CD14-positive monocyte (primary cell): ENCODE data around the gene FAM193A. TPM values are rescaled to one million over a fixed set of nuclear protein-coding genes. Genes with fewer than 3 reads are reported as not detected.
"Not testable (repeated sequence)": the region's sequence is repeated elsewhere in the genome, so short reads cannot be mapped to it uniquely, and the experiment has no call there.

Experiments used
- DNase-seq, 3 donors: peaks; one replicate each; pipeline ENCODE4 v3.0.0-alpha.2; 2011 to 2022
- H2AFZ ChIP-seq: 2 replicates; pipeline ENCODE4 v1.6.0; 2012; ENCODE audit warnings: mild to moderate bottlenecking, low read depth, low read length, inconsistent platforms; ENCODE audit not compliant: insufficient read depth, poor library complexity, severe bottlenecking
- H3K27ac ChIP-seq, 2 donors: 1 replicate in 1 of 2; 2 replicates in 1 of 2; pipeline ENCODE4 v1.5.1; 2012 to 2013; ENCODE audit warnings: low read length in 2 of 2, control low read depth in 1 of 2, inconsistent platforms in 1 of 2, low read depth in 1 of 2, mild to moderate bottlenecking in 1 of 2
- H3K27me3 ChIP-seq, 2 donors: one replicate each; pipeline versions ENCODE4 v1.6.0 to v1.6.1; 2011 to 2013; ENCODE audit warnings: low read length in 2 of 2; ENCODE audit not compliant: control insufficient read depth in 2 of 2, insufficient read depth in 2 of 2
- H3K36me3 ChIP-seq, 2 donors: replicated peaks in 1 of 2; 1 replicate in 1 of 2; 2 replicates in 1 of 2; pipeline versions ENCODE4 v1.5.1 to v1.6.1; 2012 to 2013; ENCODE audit warnings: low read length in 2 of 2, control low read depth in 1 of 2, inconsistent platforms in 1 of 2, mild to moderate bottlenecking in 1 of 2; ENCODE audit not compliant: insufficient read depth in 2 of 2, control insufficient read depth in 1 of 2
- H3K4me1 ChIP-seq, 2 donors: 1 replicate in 1 of 2; 2 replicates in 1 of 2; pipeline versions ENCODE4 v1.5.1 to v1.6.1; 2012 to 2013; ENCODE audit warnings: low read length in 2 of 2, control low read depth in 1 of 2, inconsistent platforms in 1 of 2, mild to moderate bottlenecking in 1 of 2, moderate library complexity in 1 of 2; ENCODE audit not compliant: insufficient read depth in 2 of 2, control insufficient read depth in 1 of 2
- H3K4me2 ChIP-seq: replicated peaks from 2 replicates; pipeline ENCODE3; 2012; ENCODE audit warnings: low read length, moderate library complexity, mild to moderate bottlenecking; ENCODE audit not compliant: poor library complexity, severe bottlenecking; ENCODE audit errors: extremely low read depth
- H3K4me3 ChIP-seq, 3 experiments: fragments of 200-600 bp in 1 of 3; sonication (generic) in 1 of 3; replicated peaks in 1 of 3; 1 replicate in 2 of 3; 2 replicates in 1 of 3; pipeline ENCODE4 v1.5.1; 2011 to 2013; ENCODE audit warnings: low read length in 3 of 3, mild to moderate bottlenecking in 3 of 3, control low read depth in 2 of 3, low read depth in 2 of 3, inconsistent platforms in 1 of 3, moderate library complexity in 1 of 3
- H3K79me2 ChIP-seq: 2 replicates; pipeline ENCODE4 v1.6.0; 2012; ENCODE audit warnings: mild to moderate bottlenecking, control low read depth, inconsistent platforms, low read length, moderate library complexity; ENCODE audit not compliant: insufficient read depth
- H3K9ac ChIP-seq: 2 replicates; pipeline ENCODE4 v1.6.0; 2017; ENCODE audit warnings: low read length, mild to moderate bottlenecking; ENCODE audit not compliant: insufficient read depth, poor library complexity, severe bottlenecking
- H3K9me3 ChIP-seq, 2 donors: replicated peaks in 1 of 2; 1 replicate in 1 of 2; 2 replicates in 1 of 2; pipeline versions ENCODE4 v1.5.1 to v1.6.1; 2012 to 2013; ENCODE audit warnings: low read length in 2 of 2, control low read depth in 1 of 2; ENCODE audit not compliant: control insufficient read depth in 1 of 2, insufficient read depth in 1 of 2
- H4K20me1 ChIP-seq: 2 replicates; pipeline ENCODE4 v1.6.0; 2012; ENCODE audit warnings: mild to moderate bottlenecking, low read length, control low read depth, moderate library complexity; ENCODE audit not compliant: insufficient read depth
- H3K27ac Mint-ChIP-seq, 7 donors: one replicate each; pipeline ENCODE4 v1.8.0; 2020; ENCODE audit warnings: mild to moderate bottlenecking in 7 of 7, mixed read lengths in 7 of 7, moderate library complexity in 6 of 7, inconsistent platforms in 2 of 7
- H3K27me3 Mint-ChIP-seq, 3 donors: one replicate each; pipeline ENCODE4 v1.8.0; 2021 to 2022; ENCODE audit warnings: low read depth in 3 of 3, mild to moderate bottlenecking in 3 of 3, mixed read lengths in 3 of 3, moderate library complexity in 3 of 3, inconsistent platforms in 1 of 3
- H3K36me3 Mint-ChIP-seq, 2 donors: one replicate each; pipeline ENCODE4 v1.8.0; 2020; ENCODE audit warnings: mixed read lengths in 2 of 2, inconsistent platforms in 1 of 2, mild to moderate bottlenecking in 1 of 2
- H3K4me1 Mint-ChIP-seq: one replicate; pipeline ENCODE4 v1.8.0; 2020; ENCODE audit warnings: mild to moderate bottlenecking, mixed read lengths
- H3K4me3 Mint-ChIP-seq, 2 donors: one replicate each; pipeline ENCODE4 v1.8.0; 2020; ENCODE audit warnings: mild to moderate bottlenecking in 2 of 2, mixed read lengths in 2 of 2, moderate library complexity in 1 of 2
- H3K9me3 Mint-ChIP-seq, 7 donors: one replicate each; pipeline ENCODE4 v1.8.0; 2020 to 2022; ENCODE audit warnings: mixed read lengths in 7 of 7, mild to moderate bottlenecking in 6 of 7, moderate library complexity in 6 of 7, inconsistent platforms in 2 of 7
- WGBS: methylation state at CpG from one replicate; pipeline ENCODE4 v1.1.5; 2013; ENCODE audit warnings: missing lambda C conversion rate; ENCODE audit not compliant: insufficient coverage; 5-methylcytosine and 5-hydroxymethylcytosine counted together
- intact Hi-C, 2 donors: fragments of 100-400 bp; cut with micrococcal nuclease; formaldehyde crosslinking; loops; one replicate each; pipeline versions ENCODE4 v1.15.0 to v1.15.1; 2023
- polyA plus RNA-seq, 3 donors: library from polyadenylated mRNA; depleted of rRNA in 1 of 3; unstranded in 2 of 3; stranded (reverse) in 1 of 3; fragments of 300-500 nt in 2 of 3; fragments of >200 nt in 1 of 3; fragmentation: Illumina TruSeq in 2 of 3; gene quantifications; 1 replicate in 2 of 3; 2 replicates in 1 of 3; pipeline ENCODE4 v1.2.3, GENCODE V29; 2012 to 2021
- TF ChIP-seq, protein P1 (sequence below): fragments of 200-600 bp; IDR thresholded peaks from one replicate; pipeline ENCODE4 v1.8.0; 2022; ENCODE audit warnings: antibody characterized with exemption, mild to moderate bottlenecking

FAM193A gene
- polyA plus RNA-seq, 3 donors: 0.66 to 11.8 (median 0.82) TPM

- Histone ChIP-seq H3K4me1 (no peaks in the 10 kb centered on the region), H3K36me3 (peaks cover 62 to 97% of the 10 kb centered on the region in 2 donors), H3K27ac (peak overlapping the region in 1 of 2 donors; percentile 11), H2AFZ (no peak overlapping the region), H3K4me3 (no peak overlapping the region), H3K79me2 (no peaks in the 10 kb centered on the region), H3K27me3 (no peaks in the 10 kb centered on the region), H4K20me1 (peaks cover 38% of the 10 kb centered on the region), H3K9me3 (no peaks in the 10 kb centered on the region), H3K9ac (no peak overlapping the region), H3K4me2 (no peak overlapping the region)
- intact Hi-C loops: no loop called here
- TF ChIP-seq, protein P1, sequence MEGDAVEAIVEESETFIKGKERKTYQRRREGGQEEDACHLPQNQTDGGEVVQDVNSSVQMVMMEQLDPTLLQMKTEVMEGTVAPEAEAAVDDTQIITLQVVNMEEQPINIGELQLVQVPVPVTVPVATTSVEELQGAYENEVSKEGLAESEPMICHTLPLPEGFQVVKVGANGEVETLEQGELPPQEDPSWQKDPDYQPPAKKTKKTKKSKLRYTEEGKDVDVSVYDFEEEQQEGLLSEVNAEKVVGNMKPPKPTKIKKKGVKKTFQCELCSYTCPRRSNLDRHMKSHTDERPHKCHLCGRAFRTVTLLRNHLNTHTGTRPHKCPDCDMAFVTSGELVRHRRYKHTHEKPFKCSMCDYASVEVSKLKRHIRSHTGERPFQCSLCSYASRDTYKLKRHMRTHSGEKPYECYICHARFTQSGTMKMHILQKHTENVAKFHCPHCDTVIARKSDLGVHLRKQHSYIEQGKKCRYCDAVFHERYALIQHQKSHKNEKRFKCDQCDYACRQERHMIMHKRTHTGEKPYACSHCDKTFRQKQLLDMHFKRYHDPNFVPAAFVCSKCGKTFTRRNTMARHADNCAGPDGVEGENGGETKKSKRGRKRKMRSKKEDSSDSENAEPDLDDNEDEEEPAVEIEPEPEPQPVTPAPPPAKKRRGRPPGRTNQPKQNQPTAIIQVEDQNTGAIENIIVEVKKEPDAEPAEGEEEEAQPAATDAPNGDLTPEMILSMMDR: no peak
- H3K4me1 Mint-ChIP-seq: peaks cover 4% of the 10 kb centered on the region
- DNase-seq: no peak
- H3K27ac Mint-ChIP-seq: peak overlapping the region in 4 of 7 donors; percentile 17 to 78 (median 36)
- WGBS: 97% methylated on average over 5 of the region's 5 CpGs
- H3K9me3 Mint-ChIP-seq: no peaks in the 10 kb centered on the region
- peaks cover 0 to 1% (median 0%) of the 10 kb centered on the region in 3 donors for H3K27me3 Mint-ChIP-seq
- peak overlapping the region in 1 of 2 donors; percentile 0 for H3K4me3 Mint-ChIP-seq
- H3K36me3 Mint-ChIP-seq: peaks cover 72 to 93% of the 10 kb centered on the region in 2 donors
Observed at GRCh38 chr4:2634014-2634413, 97.6 kb downstream of the FAM193A start.

DNA sequence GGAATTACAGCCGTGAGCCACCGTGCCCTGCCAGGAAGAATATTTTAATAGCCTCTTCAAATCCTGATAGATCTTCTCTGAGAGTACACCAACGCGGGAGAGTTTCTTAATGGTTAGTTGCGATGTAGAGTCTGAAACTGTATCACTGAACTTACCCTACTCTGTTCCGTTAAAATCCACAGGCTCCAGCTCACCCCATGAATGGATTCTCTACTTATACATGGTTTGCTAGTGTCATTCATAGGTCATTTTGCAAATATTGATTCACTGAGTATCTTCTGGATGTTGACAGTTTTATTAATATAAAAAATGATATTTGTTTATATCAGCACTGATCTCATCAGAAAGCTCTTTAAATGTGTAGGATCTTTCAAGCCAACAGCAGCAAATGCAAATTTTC, 99.9 kb downstream of the FAM193A start:
- Mint-ChIP-seq H3K4me3 (no peak overlapping the region), H3K27ac (peak overlapping the region in 1 of 7 donors; percentile 54), H3K4me1 (peaks cover 4% of the 10 kb centered on the region), H3K36me3 (peaks cover 70 to 93% of the 10 kb centered on the region in 2 donors), H3K9me3 (peaks cover 0 to 2% (median 0%) of the 10 kb centered on the region in 7 donors), H3K27me3 (peaks cover 0 to 1% (median 0%) of the 10 kb centered on the region in 3 donors)
- Histone ChIP-seq H4K20me1 (peaks cover 20% of the 10 kb centered on the region), H3K4me2 (no peak overlapping the region), H3K27me3 (no peaks in the 10 kb centered on the region), H3K79me2 (no peaks in the 10 kb centered on the region), H3K36me3 (peaks cover 64 to 94% of the 10 kb centered on the region in 2 donors), H3K9ac (no peak overlapping the region), H3K4me3 (no peak overlapping the region), H3K27ac (no peak overlapping the region), H3K9me3 (no peaks in the 10 kb centered on the region), H3K4me1 (no peaks in the 10 kb centered on the region), H2AFZ (no peak overlapping the region)
- no CpG with 5 or more reads among the region's 6 CpGs for WGBS
- TF ChIP-seq, protein P1: no peak
- intact Hi-C loops: no loop called here
- no peak for DNase-seq

DNA sequence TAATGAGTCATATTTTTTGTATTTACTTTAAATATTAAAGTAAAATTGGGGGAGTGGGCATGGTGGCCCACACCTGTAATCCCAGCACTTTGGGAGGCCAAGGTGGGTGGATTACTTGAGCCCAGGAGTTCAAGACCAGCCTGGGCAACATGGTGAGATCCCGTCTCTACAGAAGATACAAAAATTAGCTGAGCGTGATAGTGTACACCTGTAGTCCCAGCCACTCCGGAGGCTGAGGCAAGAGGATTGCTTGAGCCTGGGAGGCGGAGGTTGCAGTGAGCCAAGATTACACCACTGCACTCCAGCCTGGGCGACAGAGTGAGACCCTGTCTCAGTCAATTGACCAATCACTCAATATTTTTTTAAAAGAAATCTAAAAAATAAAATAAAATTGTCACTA, 100.5 kb downstream of the FAM193A start:
- 91% methylated on average over 3 of the region's 5 CpGs for WGBS
- H3K9me3 Mint-ChIP-seq, intact Hi-C loops, H3K4me2 ChIP-seq, H3K9ac ChIP-seq, H3K27me3 ChIP-seq, H3K27me3 Mint-ChIP-seq, H3K4me3 Mint-ChIP-seq, H3K27ac ChIP-seq, H3K4me3 ChIP-seq, H3K79me2 ChIP-seq, DNase-seq, H2AFZ ChIP-seq, H3K9me3 ChIP-seq, H3K4me1 Mint-ChIP-seq, H3K4me1 ChIP-seq: not testable (repeated sequence)
- H4K20me1 ChIP-seq: peaks cover 15% of the 10 kb centered on the region
- peaks cover 60 to 92% of the 10 kb centered on the region in 2 donors for H3K36me3 ChIP-seq
- peak overlapping the region in 1 of 7 donors; percentile 50 for H3K27ac Mint-ChIP-seq
- peaks cover 67 to 93% of the 10 kb centered on the region in 2 donors for H3K36me3 Mint-ChIP-seq
